ENCODE results near the gene SORCS3.

The SORCS3 gene

DNA sequence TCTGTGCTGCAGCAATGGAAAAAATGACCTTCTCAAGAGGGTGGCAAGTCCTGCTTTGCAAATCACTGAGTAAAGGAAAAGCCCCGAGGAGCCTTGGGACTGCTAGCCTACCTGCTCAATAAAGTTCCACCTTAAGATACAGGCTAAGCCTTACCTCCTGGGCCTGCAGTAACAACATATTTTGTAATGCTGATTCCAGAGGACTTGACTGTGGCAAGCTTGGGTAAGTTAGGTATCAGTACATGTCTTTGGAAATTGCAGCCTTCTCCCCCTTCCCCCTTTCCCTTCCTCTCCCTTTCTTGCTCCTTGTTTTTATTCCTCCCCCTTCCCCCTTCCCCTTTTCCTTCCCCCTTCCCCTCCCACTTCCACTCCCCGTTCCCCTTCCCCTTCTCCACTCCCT lies 126.2 kb downstream of the SORCS3 start:
- Histone ChIP-seq H3K9ac (ENCODE audit: low read length) (no peak overlapping the region), H3K36me3 (replicated peaks; ENCODE audit: insufficient read depth, low read length) (no peaks in the 10 kb centered on the region), H2AFZ (ENCODE audit: low read length) (no peak overlapping the region), H3K4me1 (ENCODE audit: low read length) (no peaks in the 10 kb centered on the region), H3K9me3 (replicated peaks; ENCODE audit: insufficient read depth, low read length) (no peaks in the 10 kb centered on the region), H3K27ac (ENCODE audit: low read length) (no peak overlapping the region), H3K9me2 (replicated peaks; ENCODE audit: insufficient read depth, low read length) (no peaks in the 10 kb centered on the region), H3K79me2 (ENCODE audit: low read length) (no peaks in the 10 kb centered on the region), H3F3A (ENCODE audit: insufficient read depth, low read length) (no peaks in the 10 kb centered on the region), H3K4me2 (ENCODE audit: low read depth, low read length) (no peak overlapping the region), H4K20me1 (ENCODE audit: insufficient read depth, low read length) (no peaks in the 10 kb centered on the region), H3K4me3 (ENCODE audit: low read length) (no peak overlapping the region), H3K27me3 (replicated peaks; ENCODE audit: insufficient read depth, low read length) (no peaks in the 10 kb centered on the region)
- DNase-seq: no peak
- no peak for TF ChIP-seq EZH2phosphoT487 (IDR thresholded peaks at IDR 0.05; ENCODE audit: low read length)
- no peak for TF ChIP-seq EZH2 (optimal IDR thresholded peaks at IDR 0.05; ENCODE audit: low read depth, low read length)
- TF ChIP-seq, protein P1, sequence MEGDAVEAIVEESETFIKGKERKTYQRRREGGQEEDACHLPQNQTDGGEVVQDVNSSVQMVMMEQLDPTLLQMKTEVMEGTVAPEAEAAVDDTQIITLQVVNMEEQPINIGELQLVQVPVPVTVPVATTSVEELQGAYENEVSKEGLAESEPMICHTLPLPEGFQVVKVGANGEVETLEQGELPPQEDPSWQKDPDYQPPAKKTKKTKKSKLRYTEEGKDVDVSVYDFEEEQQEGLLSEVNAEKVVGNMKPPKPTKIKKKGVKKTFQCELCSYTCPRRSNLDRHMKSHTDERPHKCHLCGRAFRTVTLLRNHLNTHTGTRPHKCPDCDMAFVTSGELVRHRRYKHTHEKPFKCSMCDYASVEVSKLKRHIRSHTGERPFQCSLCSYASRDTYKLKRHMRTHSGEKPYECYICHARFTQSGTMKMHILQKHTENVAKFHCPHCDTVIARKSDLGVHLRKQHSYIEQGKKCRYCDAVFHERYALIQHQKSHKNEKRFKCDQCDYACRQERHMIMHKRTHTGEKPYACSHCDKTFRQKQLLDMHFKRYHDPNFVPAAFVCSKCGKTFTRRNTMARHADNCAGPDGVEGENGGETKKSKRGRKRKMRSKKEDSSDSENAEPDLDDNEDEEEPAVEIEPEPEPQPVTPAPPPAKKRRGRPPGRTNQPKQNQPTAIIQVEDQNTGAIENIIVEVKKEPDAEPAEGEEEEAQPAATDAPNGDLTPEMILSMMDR (IDR thresholded peaks at IDR 0.05; ENCODE audit: low read length): no peak

DNA sequence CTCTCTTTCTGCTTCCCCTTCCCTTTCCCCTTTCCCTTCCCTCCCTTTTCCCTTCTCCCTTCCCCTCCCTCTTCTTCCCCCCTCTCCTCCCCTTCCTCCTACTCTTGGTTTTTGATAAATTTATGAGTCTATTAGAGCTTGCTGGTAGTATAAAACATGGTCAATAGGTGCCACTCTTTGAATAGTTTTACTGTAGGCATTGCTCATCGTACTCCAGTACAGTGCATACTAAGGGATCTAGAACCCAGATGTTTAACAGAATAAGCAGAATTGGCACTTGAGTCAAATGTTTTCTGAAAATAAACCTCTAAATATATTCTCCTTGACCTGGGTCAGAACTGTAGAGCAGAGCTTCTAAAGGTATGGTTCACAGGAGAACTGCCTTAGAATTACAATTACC lies 126.7 kb downstream of the SORCS3 start:
- no peaks in the 10 kb centered on the region for H3K27me3 ChIP-seq (replicated peaks; ENCODE audit: insufficient read depth, low read length)
- no peaks in the 10 kb centered on the region for H4K20me1 ChIP-seq (ENCODE audit: insufficient read depth, low read length)
- TF ChIP-seq EZH2phosphoT487 (IDR thresholded peaks at IDR 0.05; ENCODE audit: low read length) (no peak), EZH2 (optimal IDR thresholded peaks at IDR 0.05; ENCODE audit: low read depth, low read length) (no peak)
- TF ChIP-seq, protein P1 (IDR thresholded peaks at IDR 0.05; ENCODE audit: low read length): no peak
- no peak overlapping the region for H3K4me3 ChIP-seq (ENCODE audit: low read length)
- no peaks in the 10 kb centered on the region for H3K9me3 ChIP-seq (replicated peaks; ENCODE audit: insufficient read depth, low read length)
- no peak overlapping the region for H3K27ac ChIP-seq (ENCODE audit: low read length)
- no peak overlapping the region for H2AFZ ChIP-seq (ENCODE audit: low read length)
- DNase-seq: no peak
- H3K9ac ChIP-seq (ENCODE audit: low read length): no peak overlapping the region
- no peaks in the 10 kb centered on the region for H3K36me3 ChIP-seq (replicated peaks; ENCODE audit: insufficient read depth, low read length)
- no peaks in the 10 kb centered on the region for H3K79me2 ChIP-seq (ENCODE audit: low read length)
- H3K4me2 ChIP-seq (ENCODE audit: low read depth, low read length): no peak overlapping the region
- no peaks in the 10 kb centered on the region for H3K9me2 ChIP-seq (replicated peaks; ENCODE audit: insufficient read depth, low read length)
- H3K4me1 ChIP-seq (ENCODE audit: low read length): no peaks in the 10 kb centered on the region
- H3F3A ChIP-seq (ENCODE audit: insufficient read depth, low read length): no peaks in the 10 kb centered on the region

DNA sequence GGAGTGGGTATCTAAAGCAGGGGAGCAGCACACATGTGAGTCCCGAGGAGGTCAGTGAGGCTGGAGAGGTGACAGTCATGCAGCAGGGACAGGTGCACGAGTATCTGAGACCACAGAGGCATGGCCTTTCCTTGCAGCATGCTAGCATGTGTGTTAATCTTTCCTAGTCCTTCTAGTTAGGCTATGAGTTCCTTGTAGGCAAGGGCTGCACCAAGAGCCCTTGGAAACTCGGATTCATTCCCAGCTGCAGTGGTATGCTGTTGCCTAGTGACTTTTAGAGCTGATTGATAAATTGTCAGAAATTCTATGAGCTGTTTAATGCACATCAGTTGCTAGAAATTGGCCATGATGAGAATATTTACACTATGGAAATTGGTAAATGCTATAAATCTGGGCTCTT lies 132.0 kb downstream of the SORCS3 start:
- TF ChIP-seq, protein P1 (IDR thresholded peaks at IDR 0.05; ENCODE audit: low read length): no peak
- TF ChIP-seq EZH2phosphoT487 (IDR thresholded peaks at IDR 0.05; ENCODE audit: low read length) (no peak), EZH2 (optimal IDR thresholded peaks at IDR 0.05; ENCODE audit: low read depth, low read length) (no peak)
- Histone ChIP-seq H3K4me3 (ENCODE audit: low read length) (no peak overlapping the region), H3K79me2 (ENCODE audit: low read length) (no peaks in the 10 kb centered on the region), H3K4me1 (ENCODE audit: low read length) (no peaks in the 10 kb centered on the region), H3K36me3 (replicated peaks; ENCODE audit: insufficient read depth, low read length) (no peaks in the 10 kb centered on the region), H3F3A (ENCODE audit: insufficient read depth, low read length) (no peaks in the 10 kb centered on the region), H3K9me3 (replicated peaks; ENCODE audit: insufficient read depth, low read length) (no peaks in the 10 kb centered on the region), H3K9me2 (replicated peaks; ENCODE audit: insufficient read depth, low read length) (no peaks in the 10 kb centered on the region), H3K27ac (ENCODE audit: low read length) (no peak overlapping the region), H3K27me3 (replicated peaks; ENCODE audit: insufficient read depth, low read length) (no peaks in the 10 kb centered on the region), H2AFZ (ENCODE audit: low read length) (no peak overlapping the region), H3K4me2 (ENCODE audit: low read depth, low read length) (no peak overlapping the region), H3K9ac (ENCODE audit: low read length) (no peak overlapping the region), H4K20me1 (ENCODE audit: insufficient read depth, low read length) (no peaks in the 10 kb centered on the region)
- DNase-seq: no peak

All from MM.1S (cell line).